ENCODE data around the gene AGPS. TPM values are rescaled to one million over a fixed set of nuclear protein-coding genes. Genes with fewer than 3 reads are reported as not detected.
"Not testable (repeated sequence)": the region's sequence is repeated elsewhere in the genome, so short reads cannot be mapped to it uniquely, and the experiment has no call there.

AGPS gene
- total and polyA plus RNA-seq, 4 donors = 6.3 to 46.9 (median 18.3) TPM

GRCh38 chr2:177550264-177551200 is 158.0 kb downstream of the AGPS start:
- Histone ChIP-seq H3K4me3 (ENCODE audit: low read depth in 1 of 3, low read length in 3 of 3) (no peak overlapping the region), H3K27ac (ENCODE audit: low read depth in 1 of 2, low read length in 2 of 2) (no peak overlapping the region), H3K4me1 (ENCODE audit: control insufficient read depth in 4 of 4, insufficient read depth in 4 of 4, low read length in 3 of 4) (peaks cover 0 to 10% (median 4%) of the 10 kb centered on the region in 4 donors), H3K9me3 (ENCODE audit: control insufficient read depth in 4 of 4, low read length in 3 of 4) (no peaks in the 10 kb centered on the region), H3K9ac (ENCODE audit: low read depth in 1 of 2, low read length in 2 of 2) (no peak overlapping the region), H3K27me3 (ENCODE audit: control insufficient read depth in 4 of 4, insufficient read depth in 4 of 4, low read length in 3 of 4) (no peaks in the 10 kb centered on the region), H3K36me3 (ENCODE audit: control insufficient read depth in 4 of 4, insufficient read depth in 3 of 4, low read depth in 1 of 4, low read length in 3 of 4) (no peaks in the 10 kb centered on the region)
- TF ChIP-seq FOXA1 (IDR thresholded peaks at IDR 0.05) (no peak), MAX (IDR thresholded peaks at IDR 0.05) (no peak), RXRA (IDR thresholded peaks at IDR 0.05) (no peak), RAD21 (IDR thresholded peaks at IDR 0.05) (no peak), EGR1 (IDR thresholded peaks at IDR 0.05; ENCODE audit: low read depth in 2 of 2) (no peak), FOXA2 (IDR thresholded peaks at IDR 0.05) (no peak), GABPA (IDR thresholded peaks at IDR 0.05 in 1 of 2, conservative IDR thresholded peaks at IDR 0.05 in 1 of 2) (no peak), HNF4A (conservative IDR thresholded peaks at IDR 0.05) (no peak), ZBTB33 (IDR thresholded peaks at IDR 0.05) (no peak), ATF3 (IDR thresholded peaks at IDR 0.05) (no peak), JUND (IDR thresholded peaks at IDR 0.05) (no peak), CTCF (IDR thresholded peaks at IDR 0.05; ENCODE audit: low read depth, low read length, missing input control) (no peak), HNF4G (IDR thresholded peaks at IDR 0.05) (no peak), REST (IDR thresholded peaks at IDR 0.05) (no peak), YY1 (IDR thresholded peaks at IDR 0.05) (no peak), NR2F2 (IDR thresholded peaks at IDR 0.05) (no peak)
- 86% methylated on average over 5 of the region's 5 CpGs for WGBS
- DNase-seq (ENCODE audit: low spot score) = no peak

GRCh38 chr2:177551360-177551759 is 158.8 kb downstream of the AGPS start:
- not testable (repeated sequence) for H3K27ac ChIP-seq (ENCODE audit: low read depth in 1 of 2, low read length in 2 of 2); H3K9me3 ChIP-seq (ENCODE audit: control insufficient read depth in 4 of 4, low read length in 3 of 4); H3K27me3 ChIP-seq (ENCODE audit: control insufficient read depth in 4 of 4, insufficient read depth in 4 of 4, low read length in 3 of 4); H3K9ac ChIP-seq (ENCODE audit: low read depth in 1 of 2, low read length in 2 of 2); H3K36me3 ChIP-seq (ENCODE audit: control insufficient read depth in 4 of 4, insufficient read depth in 3 of 4, low read depth in 1 of 4, low read length in 3 of 4); DNase-seq (ENCODE audit: low spot score); H3K4me3 ChIP-seq (ENCODE audit: low read depth in 1 of 3, low read length in 3 of 3)
- peaks cover 0 to 10% (median 4%) of the 10 kb centered on the region in 4 donors for H3K4me1 ChIP-seq (ENCODE audit: control insufficient read depth in 4 of 4, insufficient read depth in 4 of 4, low read length in 3 of 4)
- WGBS = 89% methylated on average over 4 of the region's 4 CpGs
